PC-3 (cell line): Measurements from ENCODE around the gene TXN. TPM values are rescaled to one million over a fixed set of nuclear protein-coding genes. Genes with fewer than 3 reads are reported as not detected.

Experiments
- ATAC-seq: fragments of 200-7000 bp; cut with Tn5 transposase; 2 replicates; pipeline ENCODE4 v1.9.1; 2020; ENCODE audit warnings: mild to moderate bottlenecking, moderate library complexity
- BruUV-seq: library from RNA; stranded (reverse); fragments of 400-500 nt; replicated peaks from 2 replicates; lab custom pipeline; 2021; lab: Mats Ljungman, UMichigan
- CTCF ChIA-PET: fragments of 300-600 bp; sonication (Branson Sonifier 250); formaldehyde crosslinking; loops from one replicate; lab custom pipeline; 2022; ENCODE audit warnings: antibody characterized with exemption; lab: Charles Lee
- POLR2A ChIA-PET: fragments of 300-600 bp; sonication (Branson Sonifier 250); formaldehyde crosslinking; loops from one replicate; lab custom pipeline; 2022; ENCODE audit warnings: antibody characterized with exemption; ENCODE audit not compliant: unreplicated experiment; lab: Charles Lee
- DNase-seq: peaks from one replicate; pipeline ENCODE4 v3.0.0-alpha.2; 2015
- H2AFZ ChIP-seq: fragments of 300-600 bp; sonication (generic); 2 replicates; pipeline ENCODE4 v1.6.0; 2016; ENCODE audit warnings: antibody characterized with exemption, low read length
- H3F3A ChIP-seq: fragments of 300-600 bp; sonication (generic); one replicate; pipeline ENCODE4 v1.6.0; 2017; ENCODE audit warnings: antibody characterized with exemption, low read length, control low read depth, mild to moderate bottlenecking; ENCODE audit not compliant: unreplicated experiment
- H3K27ac ChIP-seq: fragments of 300-600 bp; sonication (generic); 2 replicates; pipeline ENCODE4 v1.5.1; 2016; ENCODE audit warnings: mild to moderate bottlenecking, low read length
- H3K27me3 ChIP-seq: fragments of 300-600 bp; sonication (generic); 2 replicates; pipeline ENCODE4 v1.6.1; 2016; ENCODE audit warnings: low read length, mixed read lengths
- H3K36me3 ChIP-seq: fragments of 300-600 bp; sonication (generic); 2 replicates; pipeline ENCODE4 v1.6.1; 2016; ENCODE audit warnings: low read depth, mixed run types, low read length, mixed read lengths
- H3K4me1 ChIP-seq: fragments of 300-600 bp; sonication (generic); 2 replicates; pipeline ENCODE4 v1.5.1; 2016; ENCODE audit warnings: low read length; ENCODE audit not compliant: insufficient read depth
- H3K4me2 ChIP-seq: fragments of 300-600 bp; sonication (generic); 2 replicates; pipeline ENCODE4 v1.6.0; 2016; ENCODE audit warnings: low read length
- H3K4me3 ChIP-seq: fragments of 300-600 bp; sonication (generic); 2 replicates; pipeline ENCODE4 v1.5.1; 2016; ENCODE audit warnings: mild to moderate bottlenecking, low read length, mixed read lengths
- H3K79me2 ChIP-seq: fragments of 300-600 bp; sonication (generic); 2 replicates; pipeline ENCODE4 v1.6.1; 2017; ENCODE audit warnings: low read length, mixed read lengths
- H3K9ac ChIP-seq: fragments of 300-600 bp; sonication (generic); 2 replicates; pipeline ENCODE4 v1.6.0; 2016; ENCODE audit warnings: mild to moderate bottlenecking, low read length
- H3K9me2 ChIP-seq: fragments of 300-600 bp; sonication (generic); replicated peaks from 2 replicates; pipeline ENCODE4 v1.6.1; 2016; ENCODE audit warnings: mixed run types, low read length, mixed read lengths
- H3K9me3 ChIP-seq: fragments of 300-600 bp; sonication (generic); 2 replicates; pipeline ENCODE4 v1.6.1; 2016; ENCODE audit warnings: low read length, mixed read lengths
- H4K20me1 ChIP-seq: fragments of 300-600 bp; sonication (generic); 2 replicates; pipeline ENCODE4 v1.6.1; 2016; ENCODE audit warnings: low read length, mixed read lengths
- EZH2 ChIP-seq: fragments of 300-600 bp; sonication (generic); IDR thresholded peaks from one replicate; pipeline ENCODE4 v1.6.1; 2017; ENCODE audit warnings: antibody characterized with exemption, mild to moderate bottlenecking, low read length; ENCODE audit not compliant: unreplicated experiment
- EZH2phosphoT487 ChIP-seq: fragments of 300-600 bp; sonication (generic); IDR thresholded peaks from 2 replicates; pipeline ENCODE4 v1.6.1; 2018; ENCODE audit warnings: mild to moderate bottlenecking, antibody characterized with exemption, low read length, borderline replicate concordance
- intact Hi-C: fragments of 100-400 bp; cut with micrococcal nuclease; formaldehyde crosslinking; loops from 2 replicates; pipeline ENCODE4 v1.9.0; 2023
- total RNA-seq: library from RNA; depleted of rRNA; stranded (reverse); fragments of >200 nt; gene quantifications from 2 replicates; pipeline ENCODE4 v1.2.3, GENCODE V29; 2014
- TF ChIP-seq, protein P1 (sequence below): fragments of 300-600 bp; sonication (generic); conservative IDR thresholded peaks from 2 replicates; pipeline ENCODE4 v1.5.1; 2017; ENCODE audit warnings: antibody characterized with exemption, low read depth, mild to moderate bottlenecking, low read length

TXN gene
- total RNA-seq, 1 experiment from 2014 or later: 216 TPM

DNA sequence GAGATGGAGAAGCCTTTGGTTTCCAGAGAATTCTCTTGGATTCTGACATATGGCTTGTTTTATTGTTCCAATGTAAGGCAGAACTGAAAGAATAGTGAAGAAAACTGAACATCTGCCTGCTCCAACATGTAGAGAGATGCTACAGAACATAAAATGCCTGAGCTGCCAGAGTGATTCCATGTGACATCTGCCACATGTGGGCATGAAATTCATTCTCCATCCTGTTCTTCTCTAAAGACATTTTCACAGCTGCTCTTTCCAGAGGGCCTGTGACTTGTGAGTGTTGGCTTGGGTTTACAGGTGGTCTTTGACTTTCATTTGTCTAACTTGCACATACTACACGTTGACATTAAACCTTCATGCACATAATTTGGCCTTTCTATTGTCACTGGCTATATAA, 33.7 kb upstream of the TXN start:
- POLR2A ChIA-PET: no interaction called here
- Histone ChIP-seq H4K20me1 (no peaks in the 10 kb centered on the region), H3K4me3 (no peak overlapping the region), H3K79me2 (no peaks in the 10 kb centered on the region), H3K9me3 (no peaks in the 10 kb centered on the region), H2AFZ (no peak overlapping the region), H3K9ac (no peak overlapping the region), H3K9me2 (no peaks in the 10 kb centered on the region), H3F3A (no peaks in the 10 kb centered on the region), H3K27me3 (no peaks in the 10 kb centered on the region), H3K4me2 (no peak overlapping the region), H3K4me1 (peaks cover 6% of the 10 kb centered on the region), H3K36me3 (no peaks in the 10 kb centered on the region), H3K27ac (no peak overlapping the region)
- CTCF ChIA-PET: no interaction called here
- ATAC-seq: no peak
- TF ChIP-seq, protein P1, sequence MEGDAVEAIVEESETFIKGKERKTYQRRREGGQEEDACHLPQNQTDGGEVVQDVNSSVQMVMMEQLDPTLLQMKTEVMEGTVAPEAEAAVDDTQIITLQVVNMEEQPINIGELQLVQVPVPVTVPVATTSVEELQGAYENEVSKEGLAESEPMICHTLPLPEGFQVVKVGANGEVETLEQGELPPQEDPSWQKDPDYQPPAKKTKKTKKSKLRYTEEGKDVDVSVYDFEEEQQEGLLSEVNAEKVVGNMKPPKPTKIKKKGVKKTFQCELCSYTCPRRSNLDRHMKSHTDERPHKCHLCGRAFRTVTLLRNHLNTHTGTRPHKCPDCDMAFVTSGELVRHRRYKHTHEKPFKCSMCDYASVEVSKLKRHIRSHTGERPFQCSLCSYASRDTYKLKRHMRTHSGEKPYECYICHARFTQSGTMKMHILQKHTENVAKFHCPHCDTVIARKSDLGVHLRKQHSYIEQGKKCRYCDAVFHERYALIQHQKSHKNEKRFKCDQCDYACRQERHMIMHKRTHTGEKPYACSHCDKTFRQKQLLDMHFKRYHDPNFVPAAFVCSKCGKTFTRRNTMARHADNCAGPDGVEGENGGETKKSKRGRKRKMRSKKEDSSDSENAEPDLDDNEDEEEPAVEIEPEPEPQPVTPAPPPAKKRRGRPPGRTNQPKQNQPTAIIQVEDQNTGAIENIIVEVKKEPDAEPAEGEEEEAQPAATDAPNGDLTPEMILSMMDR: no peak
- TF ChIP-seq EZH2 (no peak), EZH2phosphoT487 (no peak)
- intact Hi-C loops: no loop called here
- no TSS peak for BruUV-seq
- DNase-seq: no peak

DNA sequence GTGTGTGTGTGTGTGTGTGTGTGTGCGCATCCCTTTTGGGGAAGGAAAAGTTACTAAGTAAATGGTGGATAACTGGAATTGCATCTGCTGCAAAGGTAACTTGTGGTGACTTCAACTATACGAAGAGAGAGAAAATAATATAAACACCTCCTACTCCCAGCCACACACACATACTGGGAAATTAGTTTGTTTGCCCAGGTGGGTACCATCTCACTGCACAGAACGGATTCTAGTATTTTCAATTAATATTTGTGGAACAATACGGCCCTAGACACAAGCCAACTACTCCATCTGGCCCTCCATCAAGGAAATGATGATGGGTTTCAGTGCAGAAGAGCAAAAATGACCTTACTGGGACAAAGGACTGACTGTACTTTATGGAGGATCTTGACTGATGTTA, 32.2 kb upstream of the TXN start:
- Histone ChIP-seq H3K9me2 (no peaks in the 10 kb centered on the region), H3K4me1 (peaks cover 6% of the 10 kb centered on the region), H3K9ac (no peak overlapping the region), H3K27me3 (no peaks in the 10 kb centered on the region), H3K4me2 (no peak overlapping the region), H2AFZ (no peak overlapping the region), H4K20me1 (no peaks in the 10 kb centered on the region), H3K9me3 (no peaks in the 10 kb centered on the region), H3K36me3 (no peaks in the 10 kb centered on the region), H3K79me2 (no peaks in the 10 kb centered on the region), H3K27ac (no peak overlapping the region), H3K4me3 (no peak overlapping the region), H3F3A (no peaks in the 10 kb centered on the region)
- DNase-seq (no peak), ATAC-seq (no peak)
- POLR2A ChIA-PET: no interaction called here
- no TSS peak for BruUV-seq
- CTCF ChIA-PET: no interaction called here
- intact Hi-C loops: no loop called here
- TF ChIP-seq, protein P1: no peak
- TF ChIP-seq EZH2 (no peak), EZH2phosphoT487 (no peak)

DNA sequence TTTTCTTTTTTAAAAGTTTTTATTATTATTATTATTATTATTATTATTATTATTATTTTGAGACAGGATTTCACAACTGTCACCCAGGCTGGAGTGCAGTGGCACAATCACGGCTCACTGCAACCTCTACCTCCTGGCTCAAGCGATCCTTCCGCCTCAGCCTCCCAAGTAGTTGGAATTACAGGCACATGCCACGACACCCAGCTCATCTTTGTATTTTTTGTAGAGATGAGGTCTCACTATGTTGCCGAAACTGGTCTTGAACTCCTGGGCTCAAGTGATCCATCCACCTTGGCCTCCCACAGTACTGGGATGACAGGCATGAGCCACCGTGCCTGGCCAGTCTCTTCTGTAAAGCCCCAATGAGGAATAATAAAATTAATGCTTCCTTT, 31.0 kb upstream of the TXN start:
- no peak overlapping the region for H3K4me3 ChIP-seq
- no peaks in the 10 kb centered on the region for H3K79me2 ChIP-seq
- H3K9ac ChIP-seq: no peak overlapping the region
- no peaks in the 10 kb centered on the region for H3K36me3 ChIP-seq
- H3K4me2 ChIP-seq: no peak overlapping the region
- ChIA-PET POLR2A (no interaction called here), CTCF (no interaction called here)
- no peaks in the 10 kb centered on the region for H3K27me3 ChIP-seq
- ATAC-seq (no peak), DNase-seq (no peak)
- no TSS peak for BruUV-seq
- intact Hi-C loops: no loop called here
- no peaks in the 10 kb centered on the region for H3K9me2 ChIP-seq
- peaks cover 6% of the 10 kb centered on the region for H3K4me1 ChIP-seq
- no peak for TF ChIP-seq EZH2
- no peak for TF ChIP-seq EZH2phosphoT487
- TF ChIP-seq, protein P1: no peak
- H3F3A ChIP-seq: no peaks in the 10 kb centered on the region
- no peak overlapping the region for H2AFZ ChIP-seq
- H4K20me1 ChIP-seq: no peaks in the 10 kb centered on the region
- no peak overlapping the region for H3K27ac ChIP-seq
- no peaks in the 10 kb centered on the region for H3K9me3 ChIP-seq
